GM12878 (cell line): ENCODE results near the gene RAI14. TPM values are rescaled to one million over a fixed set of nuclear protein-coding genes. Genes with fewer than 3 reads are reported as not detected.

Experiments
- ATAC-seq: fragments of 200-7000 bp; cut with Tn5 transposase; 3 replicates; pipeline ENCODE4 v1.9.1; 2020; ENCODE audit warnings: mild to moderate bottlenecking, moderate library complexity
- BruUV-seq: library from RNA; stranded (reverse); fragments of 400-500 nt; replicated peaks from 2 replicates; lab custom pipeline; 2021; lab: Mats Ljungman, UMichigan
- CTCF ChIA-PET: fragments of 300-600 bp; sonication (Branson Sonifier 250); formaldehyde crosslinking; extraction: SDS; loops from one replicate; lab custom pipeline; 2021; ENCODE audit warnings: inconsistent platforms; lab: Yijun Ruan, JAX
- POLR2A ChIA-PET: fragments of 350-600 bp; formaldehyde crosslinking; extraction: SDS; loops from one replicate; lab custom pipeline; 2021; ENCODE audit warnings: inconsistent platforms; lab: Charles Lee
- RAD21 ChIA-PET: fragments of 300-600 bp; sonication (Branson Sonifier 250); formaldehyde crosslinking; loops from one replicate; lab custom pipeline; 2023; ENCODE audit warnings: antibody characterized with exemption; ENCODE audit not compliant: unreplicated experiment; lab: Charles Lee
- SMC1A ChIA-PET: fragments of 300-600 bp; sonication (Branson Sonifier 250); formaldehyde crosslinking; loops from one replicate; lab custom pipeline; 2023; ENCODE audit not compliant: unreplicated experiment, uncharacterized antibody; lab: Charles Lee
- DNase-seq: peaks from one replicate; pipeline ENCODE4 v3.0.0-alpha.2; 2011; ENCODE audit warnings: low read depth, low spot score
- FAIRE-seq: peaks from 3 replicates; lab custom pipeline; 2011; peaks lifted over from hg19 to GRCh38; lab: Jason Lieb, UNC
- H2AFZ ChIP-seq: 2 replicates; pipeline ENCODE4 v1.6.0; 2011; ENCODE audit warnings: low read depth, low read length, control low read depth; ENCODE audit not compliant: control insufficient read depth
- H3K27ac ChIP-seq: 2 replicates; pipeline ENCODE4 v1.5.1; 2011; ENCODE audit warnings: control low read depth; ENCODE audit not compliant: control insufficient read depth, insufficient read depth
- H3K27me3 ChIP-seq, 2 experiments: replicated peaks in 1 of 2; 2 replicates each; pipeline versions ENCODE4 v1.6.0 to v1.6.1; 2011; ENCODE audit warnings: low read length in 1 of 2; ENCODE audit not compliant: control insufficient read depth in 2 of 2, insufficient read depth in 2 of 2
- H3K36me3 ChIP-seq, 2 experiments: 2 replicates each; pipeline ENCODE4 v1.5.1; 2011; ENCODE audit warnings: low read length in 1 of 2; ENCODE audit not compliant: control insufficient read depth in 2 of 2, insufficient read depth in 2 of 2
- H3K4me1 ChIP-seq: 2 replicates; pipeline ENCODE4 v1.6.1; 2011; ENCODE audit warnings: mild to moderate bottlenecking, low read length, moderate library complexity, mixed read lengths; ENCODE audit not compliant: control insufficient read depth, insufficient read depth
- H3K4me2 ChIP-seq: 2 replicates; pipeline ENCODE4 v1.6.0; 2011; ENCODE audit warnings: control low read depth; ENCODE audit not compliant: control insufficient read depth, insufficient read depth
- H3K4me3 ChIP-seq: fragments of 200-600 bp; sonication (generic); 2 replicates; pipeline ENCODE4 v1.5.1; 2016
- H3K79me2 ChIP-seq: 2 replicates; pipeline ENCODE4 v1.6.0; 2011; ENCODE audit warnings: low read length; ENCODE audit not compliant: control insufficient read depth, insufficient read depth
- H3K9ac ChIP-seq: 2 replicates; pipeline ENCODE4 v1.8.0; 2011; ENCODE audit warnings: low read length, control low read depth, mixed read lengths; ENCODE audit not compliant: control insufficient read depth, insufficient read depth
- H3K9me3 ChIP-seq: replicated peaks from 3 replicates; pipeline ENCODE4 v1.5.1; 2011; ENCODE audit warnings: mild to moderate bottlenecking, low read length; ENCODE audit not compliant: control insufficient read depth, insufficient read depth
- H4K20me1 ChIP-seq: 2 replicates; pipeline ENCODE4 v1.6.0; 2011; ENCODE audit not compliant: control insufficient read depth, insufficient read depth
- BCL3 ChIP-seq: IDR thresholded peaks from 2 replicates; pipeline ENCODE4 v1.6.1; 2011; ENCODE audit warnings: borderline replicate concordance, low read depth, mild to moderate bottlenecking, moderate library complexity, low read length; ENCODE audit not compliant: insufficient read depth, poor library complexity, severe bottlenecking
- CEBPB ChIP-seq, 2 experiments: fragments of 150-350 bp in 1 of 2; IDR thresholded peaks; 2 replicates each; pipeline ENCODE4 v1.6.1; 2012 to 2014; ENCODE audit warnings: low read depth in 2 of 2, low read length in 2 of 2, borderline replicate concordance in 1 of 2, inconsistent platforms in 1 of 2
- CHD2 ChIP-seq: IDR thresholded peaks from 2 replicates; pipeline ENCODE4 v1.6.1; 2011; ENCODE audit warnings: low read depth, low read length, improper control_type of control experiment, borderline replicate concordance
- CREB1 ChIP-seq: IDR thresholded peaks from 2 replicates; pipeline ENCODE4 v1.6.1; 2012; ENCODE audit warnings: low read depth, mild to moderate bottlenecking, inconsistent platforms
- E2F8 ChIP-seq: fragments of 450-650 bp; IDR thresholded peaks from 2 replicates; pipeline ENCODE4 v1.6.1; 2018; ENCODE audit warnings: mild to moderate bottlenecking, low read depth, moderate library complexity; ENCODE audit not compliant: partially characterized antibody
- NFXL1 ChIP-seq: fragments of 450-650 bp; IDR thresholded peaks from 2 replicates; pipeline ENCODE4 v1.6.1; 2017; ENCODE audit warnings: antibody characterized with exemption, mild to moderate bottlenecking, borderline replicate concordance
- RAD21 ChIP-seq: IDR thresholded peaks from 2 replicates; pipeline ENCODE4 v1.6.1; 2011; ENCODE audit warnings: mild to moderate bottlenecking, low read depth, low read length, moderate library complexity; ENCODE audit not compliant: insufficient read depth
- RB1 ChIP-seq: fragments of 450-650 bp; formaldehyde crosslinking; IDR thresholded peaks from 2 replicates; pipeline ENCODE4 v1.6.1; 2017; ENCODE audit warnings: mild to moderate bottlenecking, borderline replicate concordance
- RELA ChIP-seq: fragments of 450-650 bp; IDR thresholded peaks from 2 replicates; pipeline ENCODE4 v1.8.0; 2014; ENCODE audit warnings: borderline replicate concordance; ENCODE audit not compliant: partially characterized antibody
- RUNX3 ChIP-seq: IDR thresholded peaks from 2 replicates; pipeline ENCODE4 v1.6.1; 2012; ENCODE audit warnings: low read length, inconsistent platforms
- SIN3A ChIP-seq: IDR thresholded peaks from 2 replicates; pipeline ENCODE4 v1.6.1; 2012; ENCODE audit warnings: low read depth, low read length, improper control_type of control experiment
- SIX5 ChIP-seq: IDR thresholded peaks from 2 replicates; pipeline ENCODE4 v1.6.1; 2011; ENCODE audit warnings: mild to moderate bottlenecking, low read depth, low read length, moderate library complexity; ENCODE audit not compliant: severe bottlenecking
- TAF1 ChIP-seq: IDR thresholded peaks from 2 replicates; pipeline ENCODE4 v1.6.1; 2011; ENCODE audit warnings: mild to moderate bottlenecking, low read depth, low read length, borderline replicate concordance
- TCF12 ChIP-seq: IDR thresholded peaks from 2 replicates; pipeline ENCODE4 v1.6.1; 2011; ENCODE audit warnings: low read depth, mild to moderate bottlenecking, low read length
- ZBED1 ChIP-seq: IDR thresholded peaks from 2 replicates; pipeline ENCODE4 v1.6.1; 2016; ENCODE audit warnings: borderline replicate concordance
- WGBS: methylation state at CpG from one replicate; pipeline ENCODE4 v1.1.6; 2016; ENCODE audit warnings: low lambda C conversion rate; ENCODE audit not compliant: insufficient replicate concordance, insufficient coverage; ENCODE audit errors: missing lambda C conversion rate; 5-methylcytosine and 5-hydroxymethylcytosine counted together
- in situ Hi-C: fragments of 300-500 bp; cut with MboI; formaldehyde crosslinking; loops from 9 replicates; pipeline ENCODE4 v1.14.3; 2018; ENCODE audit warnings: mixed read lengths
- intact Hi-C: fragments of 100-400 bp; cut with micrococcal nuclease; formaldehyde crosslinking; loops from one replicate; pipeline ENCODE4 v1.14.2; 2022; ENCODE audit not compliant: unreplicated experiment
- polyA plus RNA-seq, 11 experiments: library from polyadenylated mRNA; depleted of rRNA in 4 of 11; unstranded in 6 of 11; stranded (reverse) in 5 of 11; fragments of >200 nt; fragmentation: Nextera tagmentation in 4 of 11; fragmentation: Illumina TruSeq in 1 of 11; extraction: Ambion mirVana in 4 of 11; extraction: Trizol in 1 of 11; gene quantifications; 1 replicate in 1 of 11; 2 replicates in 10 of 11; pipeline versions ENCODE4 v1.2.1 to v1.2.3, GENCODE V29; 2011 to 2016; ENCODE audit warnings: inconsistent platforms in 2 of 11, missing spikeins in 2 of 11, low read depth in 1 of 11
- total RNA-seq, 4 experiments: library from RNA; depleted of rRNA in 3 of 4; stranded (reverse); fragments of >200 nt in 3 of 4; fragmentation: Illumina TruSeq in 1 of 4; extraction: Trizol in 1 of 4; gene quantifications; 2 replicates each; pipeline versions ENCODE4 v1.2.1 to v1.2.3, GENCODE V29; 2013 to 2021

Gene RAI14
- total and polyA plus RNA-seq, 10 of the 15 experiments (the other 5 are each of a cell fraction or from before 2014, with no cell fraction given): 0.18 to 4.6 (median 1.9) TPM

DNA sequence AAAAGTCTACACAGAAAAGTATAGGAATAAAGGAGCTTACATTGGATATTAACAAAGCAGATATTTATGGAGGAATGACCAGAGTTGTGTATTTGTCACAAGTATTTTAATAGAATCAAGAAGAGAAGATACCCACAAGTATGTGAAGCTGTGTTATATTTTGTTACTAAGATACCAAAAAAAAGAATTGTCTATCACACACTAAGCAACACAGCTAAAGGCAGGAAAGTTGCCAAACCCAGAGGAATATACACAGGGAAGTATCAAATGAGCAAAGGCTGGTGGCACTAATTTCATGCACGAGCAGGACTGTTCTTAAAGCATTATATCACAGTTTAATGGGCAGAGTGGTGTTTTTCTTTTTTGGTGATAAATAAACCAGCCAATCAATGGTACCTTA is 30.9 kb upstream of the RAI14 start:
- H3K27me3 ChIP-seq: no peaks in the 10 kb centered on the region
- POLR2A ChIA-PET: no interaction called here
- intact Hi-C loops: no loop called here
- no peak for TF ChIP-seq E2F8
- no peak for TF ChIP-seq RB1
- no peak for TF ChIP-seq BCL3
- no peak for TF ChIP-seq CREB1
- no peak for TF ChIP-seq NFXL1
- no peak for TF ChIP-seq ZBED1
- TF ChIP-seq CEBPB (IDR thresholded peaks at IDR 0.05; ENCODE audit: borderline replicate concordance in 1 of 2, low read depth in 2 of 2, low read length in 2 of 2): no peak
- TF ChIP-seq CHD2: no peak
- no peak for TF ChIP-seq RELA
- no peak for TF ChIP-seq RUNX3
- no peak for TF ChIP-seq TCF12
- TF ChIP-seq TAF1: no peak
- TF ChIP-seq RAD21: no peak
- no peak for TF ChIP-seq SIX5
- no peak for TF ChIP-seq SIN3A
- TF ChIP-seq, all 136 proteins: peak for 0
- no peaks in the 10 kb centered on the region for H3K9me3 ChIP-seq
- no peaks in the 10 kb centered on the region for H3K36me3 ChIP-seq
- no peaks in the 10 kb centered on the region for H4K20me1 ChIP-seq
- H3K79me2 ChIP-seq: no peaks in the 10 kb centered on the region
- H3K9ac ChIP-seq: no peak overlapping the region
- BruUV-seq: no TSS peak
- WGBS: 0% methylated on average over 1 of the region's 1 CpG
- ATAC-seq: no peak
- H2AFZ ChIP-seq: no peak overlapping the region
- ChIA-PET RAD21 (no interaction called here), CTCF (interaction anchor here (0.6 to 1.2 kb wide), 2 partner anchors 102 to 1459 kb away, joined by 3 read pairs; no protein-coding TSS in a partner anchor), SMC1A (interaction anchor here (0.6 to 1.2 kb wide), 3 partner anchors 9 to 592 kb away, joined by 3 read pairs; no protein-coding TSS in a partner anchor)
- in situ Hi-C loops: no loop called here
- H3K27ac ChIP-seq: no peak overlapping the region
- FAIRE-seq: no peak
- H3K4me3 ChIP-seq: no peak overlapping the region
- no peak overlapping the region for H3K4me2 ChIP-seq
- H3K4me1 ChIP-seq: no peaks in the 10 kb centered on the region; the same call in 1 of the 2 replicates
- no peak for DNase-seq
